ENCODE data around the gene LMO7.

LMO7 gene

GRCh38 chr13:75811841-75812240 lies 175.7 kb downstream of the LMO7 start:
- TF ChIP-seq CTCF (IDR thresholded peaks at IDR 0.05; ENCODE audit: low read length) (no peak), EZH2 (IDR thresholded peaks at IDR 0.05; ENCODE audit: borderline replicate concordance, low read length) (no peak)
- no peak overlapping the region for H2AFZ ChIP-seq (ENCODE audit: low read length)
- no peak overlapping the region for H3K4me2 ChIP-seq (ENCODE audit: low read length)
- H4K20me1 ChIP-seq (ENCODE audit: insufficient read depth, low read length), result no peaks in the 10 kb centered on the region
- peaks cover 13% of the 10 kb centered on the region; the same call in 1 of the 2 replicates for H3K36me3 ChIP-seq (ENCODE audit: insufficient read depth, low read length)
- H3F3A ChIP-seq (ENCODE audit: insufficient read depth, low read length), result no peaks in the 10 kb centered on the region
- no peaks in the 10 kb centered on the region for H3K27me3 ChIP-seq (ENCODE audit: insufficient read depth, low read length)
- H3K4me3 ChIP-seq (ENCODE audit: low read depth, low read length, poor library complexity, severe bottlenecking), result no peak overlapping the region
- no peaks in the 10 kb centered on the region for H3K9me3 ChIP-seq (ENCODE audit: low read length)
- no peaks in the 10 kb centered on the region for H3K4me1 ChIP-seq (ENCODE audit: insufficient read depth, low read length, severe bottlenecking)
- no peaks in the 10 kb centered on the region for H3K9me2 ChIP-seq (ENCODE audit: low read depth, low read length)
- no peaks in the 10 kb centered on the region for H3K79me2 ChIP-seq (ENCODE audit: insufficient read depth, low read length)
- H3K9ac ChIP-seq (ENCODE audit: low read length), result no peak overlapping the region
- H3K27ac ChIP-seq (ENCODE audit: low read depth, low read length, poor library complexity, severe bottlenecking), result no peak overlapping the region

GRCh38 chr13:75812751-75813181 lies 176.6 kb downstream of the LMO7 start:
- H3K27me3 ChIP-seq (ENCODE audit: insufficient read depth, low read length), result no peaks in the 10 kb centered on the region
- no peaks in the 10 kb centered on the region for H3K9me3 ChIP-seq (ENCODE audit: low read length)
- H3K4me2 ChIP-seq (ENCODE audit: low read length), result no peak overlapping the region
- no peaks in the 10 kb centered on the region for H3K4me1 ChIP-seq (ENCODE audit: insufficient read depth, low read length, severe bottlenecking)
- H2AFZ ChIP-seq (ENCODE audit: low read length), result no peak overlapping the region
- no peak overlapping the region for H3K9ac ChIP-seq (ENCODE audit: low read length)
- H3K27ac ChIP-seq (ENCODE audit: low read depth, low read length, poor library complexity, severe bottlenecking), result no peak overlapping the region
- no peaks in the 10 kb centered on the region for H3K79me2 ChIP-seq (ENCODE audit: insufficient read depth, low read length)
- no peaks in the 10 kb centered on the region for H3K9me2 ChIP-seq (ENCODE audit: low read depth, low read length)
- H3K4me3 ChIP-seq (ENCODE audit: low read depth, low read length, poor library complexity, severe bottlenecking), result no peak overlapping the region
- peaks cover 7% of the 10 kb centered on the region; the same call in 1 of the 2 replicates for H3K36me3 ChIP-seq (ENCODE audit: insufficient read depth, low read length)
- TF ChIP-seq CTCF (IDR thresholded peaks at IDR 0.05; ENCODE audit: low read length), result no peak
- no peak for TF ChIP-seq EZH2 (IDR thresholded peaks at IDR 0.05; ENCODE audit: borderline replicate concordance, low read length)
- no peaks in the 10 kb centered on the region for H4K20me1 ChIP-seq (ENCODE audit: insufficient read depth, low read length)
- H3F3A ChIP-seq (ENCODE audit: insufficient read depth, low read length), result no peaks in the 10 kb centered on the region

DNA sequence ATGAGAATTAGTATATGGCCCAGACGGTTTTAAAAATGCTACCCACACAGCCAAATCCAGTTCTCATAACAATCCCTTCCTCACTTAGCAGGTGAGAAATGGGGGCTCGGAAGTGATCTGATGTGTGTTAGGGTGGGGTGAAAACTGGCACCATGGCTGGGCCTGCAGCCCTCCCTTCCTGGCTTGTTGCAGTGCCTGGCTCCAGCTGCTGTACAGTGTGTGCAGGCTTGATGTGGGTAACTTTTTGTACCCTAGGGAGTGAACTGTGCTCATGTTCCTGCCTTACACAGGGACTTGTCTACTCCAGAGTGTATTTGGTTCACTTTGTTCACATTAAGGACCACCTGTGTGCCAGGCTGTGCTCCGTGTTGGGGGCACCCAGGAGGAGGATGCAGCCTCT lies 177.2 kb downstream of the LMO7 start:
- no peak overlapping the region for H3K27ac ChIP-seq (ENCODE audit: low read depth, low read length, poor library complexity, severe bottlenecking)
- H3K4me2 ChIP-seq (ENCODE audit: low read length), result no peak overlapping the region
- H4K20me1 ChIP-seq (ENCODE audit: insufficient read depth, low read length), result no peaks in the 10 kb centered on the region
- no peak overlapping the region for H3K9ac ChIP-seq (ENCODE audit: low read length)
- H3K9me2 ChIP-seq (ENCODE audit: low read depth, low read length), result no peaks in the 10 kb centered on the region
- H2AFZ ChIP-seq (ENCODE audit: low read length), result no peak overlapping the region
- TF ChIP-seq EZH2 (IDR thresholded peaks at IDR 0.05; ENCODE audit: borderline replicate concordance, low read length) (no peak), CTCF (IDR thresholded peaks at IDR 0.05; ENCODE audit: low read length) (no peak)
- no peaks in the 10 kb centered on the region for H3K27me3 ChIP-seq (ENCODE audit: insufficient read depth, low read length)
- H3K79me2 ChIP-seq (ENCODE audit: insufficient read depth, low read length), result no peaks in the 10 kb centered on the region
- H3K36me3 ChIP-seq (ENCODE audit: insufficient read depth, low read length), result peaks cover 9% of the 10 kb centered on the region; the same call in 1 of the 2 replicates
- H3K4me1 ChIP-seq (ENCODE audit: insufficient read depth, low read length, severe bottlenecking), result no peaks in the 10 kb centered on the region
- H3K9me3 ChIP-seq (ENCODE audit: low read length), result no peaks in the 10 kb centered on the region
- no peak overlapping the region for H3K4me3 ChIP-seq (ENCODE audit: low read depth, low read length, poor library complexity, severe bottlenecking)
- H3F3A ChIP-seq (ENCODE audit: insufficient read depth, low read length), result no peaks in the 10 kb centered on the region
